Activated CD4-positive, alpha-beta T cell treated with anti-CD3 and anti-CD28 coated beads, Interleukin-2, amount 50 U/mL, for 24 hours (primary cell): ENCODE data around the gene FICD.
"Not testable (repeated sequence)": the region's sequence is repeated elsewhere in the genome, so short reads cannot be mapped to it uniquely, and the experiment has no call there.

Experiments
- DNase-seq, 2 donors: peaks; one replicate each; pipeline ENCODE4 v3.0.0-alpha.2; 2020; ENCODE audit warnings: low read depth in 1 of 2, low spot score in 1 of 2

FICD gene

GRCh38 chr12:108514973-108515814, at the start of gene FICD:
TSS of gene FICD (plus strand) at chr12:108515277. CDS start at chr12:108516973, 1,696 bp downstream.
- peak; percentile 97 to 99 for DNase-seq

DNA sequence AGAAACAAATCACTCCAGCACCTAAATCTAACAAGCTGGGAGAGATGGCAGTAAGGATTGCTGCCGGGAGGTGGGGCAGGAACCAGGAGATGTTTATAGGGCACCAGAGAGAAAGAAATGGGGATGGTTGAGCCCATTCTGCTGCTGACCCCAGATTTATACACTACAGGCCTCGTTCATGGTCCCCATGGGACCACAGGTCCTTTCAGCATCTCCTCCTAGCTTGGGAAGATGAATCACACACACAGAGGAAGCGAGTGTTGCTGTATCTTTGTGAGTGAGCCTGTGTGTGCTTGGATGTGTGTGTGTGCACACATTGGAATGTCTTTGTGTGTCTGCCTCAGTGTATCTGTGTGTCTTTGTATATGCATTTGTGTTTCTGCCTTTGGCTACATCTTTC, 49.7 kb upstream of the FICD start:
- DNase-seq, result no peak

DNA sequence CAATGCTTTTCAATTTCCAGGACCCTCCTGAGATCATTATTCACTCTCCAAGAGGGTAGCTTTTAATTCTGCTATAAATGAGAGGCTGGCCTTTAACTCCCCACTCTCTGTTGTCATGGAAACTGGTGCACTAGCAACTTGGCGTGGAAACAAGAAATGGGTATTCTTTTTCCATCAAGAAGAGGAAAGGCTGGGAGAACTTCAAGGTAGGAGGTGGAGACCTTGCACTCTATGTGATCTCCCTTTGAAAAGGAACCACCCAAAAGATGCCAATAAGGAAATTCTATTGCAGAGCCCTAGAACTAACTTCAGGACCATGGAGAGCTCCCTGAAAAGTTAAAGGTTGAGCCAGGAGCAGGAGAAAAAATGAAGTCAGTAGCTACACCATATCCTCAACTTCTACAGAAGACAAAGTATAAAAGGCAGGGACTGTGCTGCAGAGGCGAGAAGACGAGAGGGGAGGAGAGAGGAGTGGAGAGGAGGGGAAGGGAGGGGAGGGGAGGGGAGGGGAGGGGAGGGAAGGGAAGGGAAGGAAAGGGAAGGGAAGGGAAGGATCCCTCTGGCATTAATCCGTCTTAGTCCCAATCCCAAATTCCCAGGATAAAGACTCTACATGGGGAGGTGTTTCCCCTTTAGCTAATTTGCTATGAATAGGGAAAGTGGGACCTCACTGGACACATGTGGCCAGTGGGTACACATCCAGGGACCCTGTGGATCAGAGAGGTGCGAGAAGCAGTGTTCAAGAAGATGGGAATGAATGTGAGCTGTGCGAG, 46.7 kb upstream of the FICD start:
- DNase-seq, result no peak

- DNase-seq, result no peak
These were observed 41.5 kb upstream of the FICD start for GRCh38 chr12:108473400-108474055.

DNA sequence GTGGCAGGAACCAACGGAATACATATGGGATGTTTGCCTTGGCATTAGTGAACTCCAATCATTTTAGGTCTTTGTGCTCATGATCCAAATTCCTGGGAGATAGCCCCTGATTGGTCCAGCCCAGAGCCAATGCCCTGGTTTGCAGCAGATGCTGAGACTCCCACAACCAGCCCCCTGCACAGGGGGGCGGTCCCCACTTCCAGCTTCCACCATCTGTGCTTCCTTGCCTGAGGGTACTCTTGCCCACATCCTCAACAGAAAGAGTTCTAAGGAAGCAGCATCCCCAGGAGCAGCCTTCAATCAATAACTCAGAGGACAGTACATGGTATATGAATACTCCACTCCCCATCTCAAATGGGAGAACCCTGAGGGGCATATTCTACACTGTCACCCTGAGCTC, 39.7 kb upstream of the FICD start:
- no peak for DNase-seq

DNA sequence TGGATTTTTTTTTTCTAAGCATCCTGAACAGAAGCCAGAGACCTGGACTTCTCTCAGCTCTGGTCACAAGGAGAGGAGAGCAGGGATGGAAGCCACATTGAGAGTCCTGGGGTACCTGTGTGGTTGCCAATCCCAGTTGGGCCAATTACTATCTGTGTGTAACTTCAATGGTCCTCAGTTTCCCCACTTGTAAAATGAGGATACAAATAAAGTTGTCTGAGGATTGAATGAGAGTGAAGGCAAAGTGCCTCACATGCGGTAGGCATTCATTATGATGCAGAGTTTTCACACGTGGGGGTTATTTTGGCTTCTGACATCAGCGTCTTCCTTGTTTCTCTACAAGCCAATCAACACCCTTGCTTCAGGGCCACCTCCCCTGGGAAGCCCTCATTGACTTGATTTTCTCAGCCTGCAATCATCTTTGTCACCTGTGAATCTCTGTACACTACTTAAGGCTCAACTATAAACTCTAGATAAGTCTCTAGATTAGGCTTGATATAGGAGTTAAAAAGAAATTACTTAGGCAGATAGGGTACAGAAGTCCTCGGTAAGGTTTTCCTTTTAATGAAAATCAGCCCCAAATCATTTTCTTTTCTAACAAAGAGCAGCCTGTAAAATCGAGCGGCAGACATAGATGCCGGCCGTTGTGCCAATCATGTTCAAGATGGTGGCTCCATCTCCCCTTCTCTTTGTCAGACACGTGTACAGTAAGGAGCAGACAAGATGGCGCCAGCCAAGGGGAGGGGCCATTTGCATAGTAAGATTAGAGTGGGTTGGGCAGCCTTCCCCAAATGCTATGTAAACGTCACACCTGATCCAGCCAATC, 37.8 kb upstream of the FICD start:
- DNase-seq, result no peak

DNA sequence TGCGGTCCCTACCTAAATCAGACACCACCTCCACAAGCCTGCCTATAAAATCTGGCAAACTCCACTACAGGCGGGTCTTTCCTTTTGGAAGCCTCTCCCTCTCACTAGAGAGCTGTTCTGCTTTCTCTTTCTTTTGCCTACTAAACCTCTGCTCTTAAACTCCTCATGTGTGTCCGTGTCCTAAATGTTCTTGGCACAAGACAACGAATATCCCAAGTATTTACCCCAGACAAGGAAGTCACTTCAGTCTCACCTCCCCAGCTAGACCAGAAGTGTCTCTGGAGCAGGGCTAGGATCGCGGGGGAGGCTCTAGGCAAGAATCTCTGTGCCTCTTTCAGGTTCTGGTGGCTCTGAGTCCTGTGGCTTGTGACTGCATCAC, 37.2 kb upstream of the FICD start:
- no peak for DNase-seq

- DNase-seq, result no peak
These were observed 36.4 kb upstream of the FICD start for GRCh38 chr12:108478611-108479206.

DNA sequence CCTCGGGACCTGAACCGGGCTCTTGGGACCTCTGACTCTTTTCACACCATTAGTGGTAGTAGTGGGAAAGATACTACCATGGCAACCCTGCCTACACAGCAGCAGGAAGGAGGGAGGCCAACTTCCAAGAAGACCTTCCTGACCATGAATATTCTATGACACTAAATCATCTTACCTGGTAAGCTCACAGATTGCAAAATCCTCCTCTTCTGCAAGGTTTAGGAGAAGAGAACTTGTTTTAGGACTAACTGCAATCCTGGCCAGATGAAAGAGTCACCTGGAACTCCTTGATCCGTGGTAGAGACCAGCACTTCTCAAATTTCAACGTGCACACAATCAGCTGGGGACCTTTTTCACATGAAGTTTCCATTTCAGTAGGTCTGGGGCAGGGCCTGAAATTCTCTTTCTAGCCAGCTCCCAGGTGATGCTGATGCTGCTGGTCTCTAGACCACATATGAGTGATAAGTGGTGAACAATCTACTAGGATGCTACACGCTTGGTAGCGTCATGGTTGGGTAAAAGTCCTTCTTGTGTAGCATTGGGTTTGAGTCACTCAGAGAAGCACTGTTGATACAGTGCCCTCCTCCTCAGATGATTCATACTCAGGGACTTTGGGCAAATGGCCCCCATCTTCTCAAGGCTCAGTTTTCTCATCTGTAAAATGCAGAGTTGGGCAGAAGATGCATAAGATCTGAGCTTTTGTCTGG, 35.6 kb upstream of the FICD start:
- DNase-seq, result no peak

- DNase-seq, result no peak
These were observed 32.3 kb upstream of the FICD start for GRCh38 chr12:108482717-108483212.

DNA sequence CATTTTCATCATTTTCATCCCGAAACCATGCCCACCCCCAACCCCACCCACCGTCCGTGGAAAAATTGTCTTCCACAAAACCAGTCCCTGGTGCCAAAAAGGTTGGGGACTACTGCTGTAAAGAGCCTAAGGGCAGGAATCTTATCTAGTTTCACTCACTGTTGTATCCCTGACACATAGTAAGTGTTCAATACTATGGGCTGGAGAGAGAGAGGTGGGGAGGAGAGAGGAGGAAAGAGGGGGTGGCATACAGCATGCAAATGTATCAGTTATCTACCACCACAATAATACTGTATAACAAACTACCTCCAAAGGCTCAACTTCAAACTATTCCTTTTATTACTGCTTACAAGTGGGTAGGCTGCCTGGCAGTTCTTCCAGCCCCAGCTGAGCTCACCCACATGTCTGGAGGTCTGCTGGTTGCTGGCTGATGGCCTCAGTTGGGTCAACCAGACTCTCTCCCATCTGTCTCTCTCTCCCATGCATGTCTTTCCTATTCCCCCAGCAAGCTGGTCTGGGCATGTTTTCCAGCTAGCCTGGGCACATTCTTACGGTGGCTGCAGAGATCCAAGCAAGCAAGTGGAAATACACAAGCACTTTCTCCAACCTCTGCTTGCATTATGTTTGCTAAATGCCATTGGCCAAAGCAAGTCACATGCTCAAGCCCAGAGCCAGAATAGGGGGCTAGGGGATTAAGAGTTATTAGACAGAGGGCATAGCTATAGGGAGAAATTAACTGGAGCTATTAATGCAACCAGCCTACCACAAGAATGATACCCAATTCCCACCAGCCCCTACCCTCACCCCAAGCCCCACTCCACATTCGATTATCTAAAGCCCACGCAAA, 31.6 kb upstream of the FICD start:
- no peak for DNase-seq

GRCh38 chr12:108484431-108484830, 30.6 kb upstream of the FICD start:
- DNase-seq, result no peak

GRCh38 chr12:108484845-108485244, 30.2 kb upstream of the FICD start:
- DNase-seq, result no peak

DNA sequence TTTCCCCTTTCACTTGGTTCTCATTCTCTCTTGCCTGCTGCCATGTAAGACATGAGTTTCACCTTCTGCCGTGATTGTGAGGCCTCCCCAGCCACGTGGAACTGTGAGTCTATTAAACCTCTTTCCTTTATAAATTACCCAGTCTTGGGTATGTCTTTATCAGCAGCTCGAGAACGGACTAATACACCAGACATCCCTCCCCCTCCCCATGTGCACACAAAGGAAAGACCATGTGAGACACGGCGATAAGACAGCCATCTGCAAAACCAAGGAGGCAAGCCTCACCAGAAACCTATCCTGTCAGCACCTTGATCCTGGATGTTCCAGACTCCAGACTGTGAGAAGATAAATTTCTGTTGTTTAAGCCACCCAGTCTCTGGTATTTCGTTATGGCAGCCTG, 29.7 kb upstream of the FICD start:
- DNase-seq, result not testable (repeated sequence)

DNA sequence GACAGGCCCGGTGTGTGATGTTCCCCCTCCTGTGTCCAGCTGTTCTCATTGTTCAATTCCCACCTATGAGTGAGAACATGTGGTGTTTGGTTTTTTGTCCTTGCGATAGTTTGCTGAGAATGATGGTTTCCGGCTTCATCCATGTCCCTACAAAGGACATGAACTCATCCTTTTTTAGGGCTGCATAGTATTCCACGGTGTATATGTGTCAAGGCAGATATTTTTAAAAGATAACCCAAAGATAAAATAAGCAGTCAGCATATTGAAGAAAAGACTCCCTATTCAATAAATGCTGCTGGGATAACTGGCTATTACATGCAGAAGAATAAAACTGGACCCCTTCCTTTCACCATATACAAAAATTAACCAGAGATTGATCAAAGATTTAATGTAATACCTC, 28.0 kb upstream of the FICD start:
- DNase-seq, result not testable (repeated sequence)

DNA sequence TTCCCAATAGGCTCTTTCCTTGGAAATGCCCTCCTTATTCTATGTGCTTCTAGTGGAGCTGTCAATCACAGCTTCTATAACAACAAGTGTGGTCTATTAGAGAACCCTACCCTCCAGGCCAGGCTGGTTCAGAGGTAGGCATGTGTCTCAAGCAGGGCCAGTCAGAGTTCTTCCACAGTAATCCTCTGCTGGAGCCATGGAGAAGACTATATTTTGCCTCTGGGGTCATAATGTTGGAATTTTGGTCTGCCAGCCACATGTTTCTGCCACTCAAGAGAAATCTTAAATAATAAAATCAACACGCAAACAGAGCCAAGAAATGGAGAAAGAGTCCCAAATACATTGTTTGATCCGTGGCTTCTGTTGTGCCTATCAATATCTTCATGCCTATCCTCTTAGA, 23.8 kb upstream of the FICD start:
- DNase-seq, result no peak

- DNase-seq, result no peak
These were observed 20.0 kb upstream of the FICD start for GRCh38 chr12:108495054-108495453.

GRCh38 chr12:108495823-108496579, 19.1 kb upstream of the FICD start:
- no peak for DNase-seq
